ENCODE results near the gene RSPH3. TPM values are rescaled to one million over a fixed set of nuclear protein-coding genes. Genes with fewer than 3 reads are reported as not detected.

Gene RSPH3
- total and polyA plus RNA-seq, 2 of the 8 experiments (the other 6 are each of a cell fraction or from before 2014, with no cell fraction given) = 0.60 to 2.7 TPM

DNA sequence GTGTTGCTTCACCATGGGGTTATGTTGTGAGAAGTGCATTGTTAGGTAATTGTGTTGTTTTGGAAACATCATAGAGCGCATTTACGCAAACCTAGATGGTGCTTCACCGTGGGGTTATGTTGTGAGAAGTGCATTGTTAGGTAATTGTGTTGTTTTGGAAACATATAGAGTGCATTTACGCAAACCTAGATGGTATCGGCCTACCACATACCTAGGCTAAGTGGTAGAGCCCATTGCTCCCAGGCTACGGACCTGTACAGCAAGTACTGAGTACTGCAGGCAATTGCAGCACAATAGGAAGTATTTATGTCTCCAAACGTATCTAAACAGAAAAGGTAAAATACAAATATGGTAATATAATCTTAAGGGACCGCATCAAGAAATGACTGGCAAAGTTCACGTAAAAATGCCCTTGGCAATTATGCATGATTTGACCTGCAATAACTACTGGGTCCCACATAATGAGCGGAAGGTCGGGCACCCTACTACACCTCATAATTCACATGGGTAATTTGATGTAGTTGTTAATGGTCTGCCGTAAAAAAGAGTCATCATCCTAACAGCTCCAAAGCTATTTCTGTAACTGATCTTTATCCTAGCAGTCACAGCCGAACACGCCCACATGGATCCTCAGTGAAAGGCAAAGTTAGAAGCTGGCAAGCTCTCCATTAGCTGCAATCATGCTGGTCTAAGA is 76.0 kb downstream of the RSPH3 start:
- H2BK15ac ChIP-seq (ENCODE audit: low read length) = no peak overlapping the region
- H3K9ac ChIP-seq (replicated peaks in 1 of 4; ENCODE audit: extremely low read depth in 1 of 4, low read depth in 3 of 4, low read length in 3 of 4) = no peak overlapping the region
- H3K9me3 ChIP-seq (ENCODE audit: insufficient read depth in 2 of 2, low read depth in 1 of 2, low read length in 1 of 2) = no peaks in the 10 kb centered on the region; a peak in 1 of 4 replicates
- H3K27me3 ChIP-seq (replicated peaks in 1 of 4; ENCODE audit: control insufficient read depth in 3 of 4, extremely low read depth in 1 of 4, insufficient read depth in 3 of 4, low read length in 3 of 4) = no peaks in the 10 kb centered on the region
- H4K5ac ChIP-seq (ENCODE audit: insufficient read length, low read depth, low read length) = no peak overlapping the region
- H2BK120ac ChIP-seq (replicated peaks; ENCODE audit: low read depth, low read length) = peak overlapping the region; percentile 15
- no peak overlapping the region for H3K14ac ChIP-seq (ENCODE audit: insufficient read length)
- H3K23me2 ChIP-seq (ENCODE audit: low read depth, low read length) = no peaks in the 10 kb centered on the region; the same call in 1 of the 2 replicates
- 87% methylated on average over 14 of the region's 14 CpGs; no CpG with 5 or more reads in 1 of the 2 experiments for WGBS, 2 experiments (ENCODE audit: extremely low coverage in 1 of 2, insufficient coverage in 1 of 2, insufficient read length in 1 of 2, insufficient replicate concordance in 2 of 2, low coverage in 1 of 2, low lambda C conversion rate in 2 of 2, missing lambda C conversion rate in 1 of 2)
- ChIA-PET CTCF (ENCODE audit: partially characterized antibody) (interaction anchor here (0.9 to 1.9 kb wide), 5 partner anchors 11 to 205 kb away, joined by 3 to 5 read pairs (median 3); no protein-coding TSS in a partner anchor), POLR2A (ENCODE audit: partially characterized antibody) (interaction anchor here (0.7 to 1.9 kb wide), 4 partner anchors 13 to 1082 kb away, joined by 3 to 7 read pairs (median 4); partner anchors contain the start of gene EZR)
- no peak overlapping the region for H4K8ac ChIP-seq (ENCODE audit: extremely low read depth, insufficient read depth, low read length)
- peak overlapping the region; percentile 77; the same call in 1 of the 2 replicates for H2BK12ac ChIP-seq (ENCODE audit: low read depth, low read length)
- peak overlapping the region; percentile 34 for H4K91ac ChIP-seq (replicated peaks; ENCODE audit: insufficient read length, low read length)
- H3K36me3 ChIP-seq (ENCODE audit: control insufficient read depth in 2 of 4, insufficient read depth in 4 of 4, low read length in 3 of 4) = no peaks in the 10 kb centered on the region
- no peaks in the 10 kb centered on the region for H3K79me2 ChIP-seq (ENCODE audit: control insufficient read depth in 1 of 2, insufficient read depth in 2 of 2, low read length in 2 of 2)
- no peak overlapping the region for H3K4me3 ChIP-seq (ENCODE audit: extremely low read depth in 1 of 4, insufficient read depth in 2 of 4, low read depth in 3 of 4, low read length in 4 of 4)
- H3K4me2 ChIP-seq (ENCODE audit: insufficient read depth in 1 of 2, low read depth in 2 of 2, low read length in 2 of 2) = no peak overlapping the region; a peak in 2 of 4 replicates
- H2BK5ac ChIP-seq (ENCODE audit: low read depth, low read length) = peak overlapping the region; percentile 2; the same call in 1 of the 2 replicates
- H3K4ac ChIP-seq (replicated peaks; ENCODE audit: insufficient read length, low read depth, low read length) = no peak overlapping the region
- peak overlapping the region; percentile 80 for H2BK20ac ChIP-seq (ENCODE audit: low read length)
- H3K18ac ChIP-seq (ENCODE audit: extremely low read depth, low read length) = no peak overlapping the region
- peak in 1 of 2 experiments; percentile 41 for DNase-seq (ENCODE audit: low read depth in 1 of 2, low spot score in 2 of 2)
- H2AK5ac ChIP-seq (ENCODE audit: low read depth, low read length) = no peak overlapping the region
- H4K20me1 ChIP-seq (replicated peaks in 1 of 2; ENCODE audit: control insufficient read depth in 1 of 2, insufficient read depth in 2 of 2, low read length in 2 of 2) = no peaks in the 10 kb centered on the region
- H3K4me1 ChIP-seq (replicated peaks in 1 of 4; ENCODE audit: control insufficient read depth in 3 of 4, insufficient read depth in 4 of 4, low read length in 3 of 4) = peaks cover 10 to 21% (median 15%) of the 10 kb centered on the region in 4 experiments
- H3K23ac ChIP-seq (ENCODE audit: insufficient read length) = no peak overlapping the region
- no peak overlapping the region for H2AFZ ChIP-seq (ENCODE audit: low read length)
- no peak for FAIRE-seq
- no peak overlapping the region for H3K27ac ChIP-seq (ENCODE audit: low read depth, low read length)
- H3K56ac ChIP-seq (replicated peaks; ENCODE audit: insufficient read length, low read depth, low read length) = no peak overlapping the region
- no peaks in the 10 kb centered on the region for H3K79me1 ChIP-seq (ENCODE audit: low read depth, low read length)
- TF ChIP-seq KDM4A (IDR thresholded peaks at IDR 0.05; ENCODE audit: low read depth, low read length, severe bottlenecking) (no peak), TBP (IDR thresholded peaks at IDR 0.05; ENCODE audit: low read depth, low read length) (no peak), GABPA (IDR thresholded peaks at IDR 0.05; ENCODE audit: borderline replicate concordance, insufficient read depth, low read length) (no peak), SUZ12 (IDR thresholded peaks at IDR 0.05; ENCODE audit: low read length) (no peak), POU5F1 (IDR thresholded peaks at IDR 0.05; ENCODE audit: low read depth, low read length) (no peak), KDM5A (IDR thresholded peaks at IDR 0.05; ENCODE audit: low read length) (no peak), EP300 (IDR thresholded peaks at IDR 0.05; ENCODE audit: borderline replicate concordance in 1 of 2, low read depth in 2 of 2, low read length in 2 of 2) (no peak), MAFK (IDR thresholded peaks at IDR 0.05; ENCODE audit: low read depth, low read length) (no peak)
- TF ChIP-seq, protein P1, sequence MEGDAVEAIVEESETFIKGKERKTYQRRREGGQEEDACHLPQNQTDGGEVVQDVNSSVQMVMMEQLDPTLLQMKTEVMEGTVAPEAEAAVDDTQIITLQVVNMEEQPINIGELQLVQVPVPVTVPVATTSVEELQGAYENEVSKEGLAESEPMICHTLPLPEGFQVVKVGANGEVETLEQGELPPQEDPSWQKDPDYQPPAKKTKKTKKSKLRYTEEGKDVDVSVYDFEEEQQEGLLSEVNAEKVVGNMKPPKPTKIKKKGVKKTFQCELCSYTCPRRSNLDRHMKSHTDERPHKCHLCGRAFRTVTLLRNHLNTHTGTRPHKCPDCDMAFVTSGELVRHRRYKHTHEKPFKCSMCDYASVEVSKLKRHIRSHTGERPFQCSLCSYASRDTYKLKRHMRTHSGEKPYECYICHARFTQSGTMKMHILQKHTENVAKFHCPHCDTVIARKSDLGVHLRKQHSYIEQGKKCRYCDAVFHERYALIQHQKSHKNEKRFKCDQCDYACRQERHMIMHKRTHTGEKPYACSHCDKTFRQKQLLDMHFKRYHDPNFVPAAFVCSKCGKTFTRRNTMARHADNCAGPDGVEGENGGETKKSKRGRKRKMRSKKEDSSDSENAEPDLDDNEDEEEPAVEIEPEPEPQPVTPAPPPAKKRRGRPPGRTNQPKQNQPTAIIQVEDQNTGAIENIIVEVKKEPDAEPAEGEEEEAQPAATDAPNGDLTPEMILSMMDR (IDR thresholded peaks at IDR 0.05; ENCODE audit: control extremely low read depth in 1 of 3, insufficient read depth in 1 of 3, low read depth in 1 of 3, low read length in 3 of 3) = no peak

All from H1 (cell line).